ENCODE measurements around the gene LAMB1. TPM values are rescaled to one million over a fixed set of nuclear protein-coding genes. Genes with fewer than 3 reads are reported as not detected.
A peak's percentile ranks its signal among the peaks of the same experiment; 100 is the strongest.
"Not testable (repeated sequence)": the region's sequence is repeated elsewhere in the genome, so short reads cannot be mapped to it uniquely, and the experiment has no call there.

The LAMB1 gene
- total RNA-seq, 4 donors from 2014 or later, result 22.5 to 101 (median 32.5) TPM

- intact Hi-C loops (cut with DNase I), result no loop called here
- H3K9me3 ChIP-seq, result no peaks in the 10 kb centered on the region
- H3K4me1 ChIP-seq, result peaks cover 0 to 33% (median 9%) of the 10 kb centered on the region in 3 donors
- no peak overlapping the region for H3K27ac ChIP-seq
- no peaks in the 10 kb centered on the region for H3K27me3 ChIP-seq
- no peak for DNase-seq
- WGBS, 2 donors, result 73 to 89% methylated on average over 1 of the region's 1 CpG
- TF ChIP-seq CTCF (IDR thresholded peaks at IDR 0.05) (no peak), POLR2A (IDR thresholded peaks at IDR 0.05) (no peak)
- H3K4me3 ChIP-seq, result no peak overlapping the region
- H3K36me3 ChIP-seq, result peaks cover 6 to 61% (median 12%) of the 10 kb centered on the region in 3 donors
Measured at GRCh38 chr7:107900496-107901015, 102.4 kb downstream of the LAMB1 start.

- no peak for DNase-seq
- TF ChIP-seq POLR2A (IDR thresholded peaks at IDR 0.05) (no peak), CTCF (IDR thresholded peaks at IDR 0.05) (no peak)
- Histone ChIP-seq H3K27me3 (no peaks in the 10 kb centered on the region), H3K4me3 (no peak overlapping the region), H3K27ac (no peak overlapping the region), H3K9me3 (no peaks in the 10 kb centered on the region), H3K4me1 (peaks cover 0 to 43% (median 9%) of the 10 kb centered on the region in 3 donors), H3K36me3 (peaks cover 6 to 61% (median 10%) of the 10 kb centered on the region in 3 donors)
- WGBS, 2 donors, result 70 to 90% methylated on average over 2 of the region's 2 CpGs
- intact Hi-C loops (cut with DNase I), result no loop called here
Measured at GRCh38 chr7:107898997-107899594, 103.9 kb downstream of the LAMB1 start.

- Histone ChIP-seq H3K27ac (peak overlapping the region; percentile 95 to 98 (median 97)), H3K36me3 (peaks cover 0 to 34% (median 0%) of the 10 kb centered on the region in 3 donors), H3K4me3 (peak overlapping the region; percentile 69 to 86 (median 78)), H3K4me1 (peaks cover 9 to 51% (median 30%) of the 10 kb centered on the region in 3 donors)
- 88 to 89% methylated on average over 8 of the region's 8 CpGs for WGBS, 2 donors
- H3K27me3 ChIP-seq; DNase-seq; H3K9me3 ChIP-seq; intact Hi-C loops (cut with DNase I): not testable (repeated sequence)
Measured at GRCh38 chr7:107892367-107892741, 110.6 kb downstream of the LAMB1 start.

- DNase-seq, result no peak
- H3K36me3 ChIP-seq, result peaks cover 0 to 34% (median 0%) of the 10 kb centered on the region in 3 donors
- H3K27me3 ChIP-seq, result no peaks in the 10 kb centered on the region
- no peak for TF ChIP-seq POLR2A (IDR thresholded peaks at IDR 0.05)
- no peak for TF ChIP-seq CTCF (IDR thresholded peaks at IDR 0.05)
- H3K27ac ChIP-seq, result peak overlapping the region; percentile 95 to 98 (median 97)
- peaks cover 9 to 45% (median 25%) of the 10 kb centered on the region in 3 donors for H3K4me1 ChIP-seq
- intact Hi-C loops (cut with DNase I), result no loop called here
- WGBS, 2 donors, result 22 to 27% methylated on average over 7 to 9 of the region's 9 CpGs
- H3K4me3 ChIP-seq, result peak overlapping the region; percentile 69 to 86 (median 78)
- no peaks in the 10 kb centered on the region for H3K9me3 ChIP-seq
Measured at GRCh38 chr7:107891636-107892366, 111.2 kb downstream of the LAMB1 start.

- Histone ChIP-seq H3K27me3 (no peaks in the 10 kb centered on the region), H3K36me3 (peaks cover 0 to 32% (median 0%) of the 10 kb centered on the region in 3 donors), H3K4me3 (peak within 1 kb of the TSS; percentile 69 to 86 (median 78)), H3K9me3 (no peaks in the 10 kb centered on the region), H3K4me1 (peaks cover 9 to 43% (median 22%) of the 10 kb centered on the region in 3 donors), H3K27ac (peak within 1 kb of the TSS; percentile 95 to 98 (median 97))
- intact Hi-C loops (cut with DNase I), result no loop called here
- 0 to 1% methylated on average over 14 to 22 of the region's 55 CpGs for WGBS, 2 donors
- DNase-seq, result peak; percentile 68
- TF ChIP-seq POLR2A (IDR thresholded peaks at IDR 0.05) (peak in 3 of 4 donors; percentile 78 to 94 (median 86)), CTCF (IDR thresholded peaks at IDR 0.05) (peak in 3 of 6 experiments; percentile 5 to 18 (median 5))
Measured at GRCh38 chr7:107890962-107891635, 111.9 kb downstream of the LAMB1 start, which contains the start of gene DLD. Gene DLD, plus strand, starts transcription at chr7:107891183. Its CDS starts 68 bp downstream, at chr7:107891251.

Data from esophagus squamous epithelium (tissue), 5 donors.